Left kidney (tissue), 2 donors: ENCODE results near the gene OPN5. TPM values are rescaled to one million over a fixed set of nuclear protein-coding genes. Genes with fewer than 3 reads are reported as not detected.

Experiments
- DNase-seq: peaks from one replicate; pipeline ENCODE4 v3.0.0-alpha.2; 2013
- polyA plus RNA-seq: library from polyadenylated mRNA; unstranded; fragments of 120-200 nt; gene quantifications from one replicate; pipeline ENCODE4 v1.2.1, GENCODE V29; 2013; ENCODE audit not compliant: insufficient read length

Gene OPN5
- polyA plus RNA-seq, 1 donor = 1.4 TPM

DNA sequence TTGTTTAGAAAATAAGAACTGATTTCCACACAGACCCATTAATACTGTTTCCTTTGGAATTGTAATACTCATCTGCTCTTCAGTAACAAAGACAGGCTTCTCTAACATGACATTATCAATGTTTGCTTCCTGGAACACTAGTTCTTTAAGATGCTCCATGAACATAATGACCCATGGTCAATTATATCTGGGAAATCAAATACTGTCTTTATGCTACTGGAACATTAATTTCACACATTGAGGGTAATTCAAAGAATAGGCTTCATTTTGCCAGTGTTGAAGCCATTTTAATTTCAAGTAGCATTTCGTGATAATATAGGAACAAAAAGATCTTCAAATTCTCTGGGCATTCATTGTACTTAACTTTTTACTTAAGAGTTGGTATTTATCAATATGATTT, 80.9 kb downstream of the OPN5 start:
- no peak for DNase-seq

DNA sequence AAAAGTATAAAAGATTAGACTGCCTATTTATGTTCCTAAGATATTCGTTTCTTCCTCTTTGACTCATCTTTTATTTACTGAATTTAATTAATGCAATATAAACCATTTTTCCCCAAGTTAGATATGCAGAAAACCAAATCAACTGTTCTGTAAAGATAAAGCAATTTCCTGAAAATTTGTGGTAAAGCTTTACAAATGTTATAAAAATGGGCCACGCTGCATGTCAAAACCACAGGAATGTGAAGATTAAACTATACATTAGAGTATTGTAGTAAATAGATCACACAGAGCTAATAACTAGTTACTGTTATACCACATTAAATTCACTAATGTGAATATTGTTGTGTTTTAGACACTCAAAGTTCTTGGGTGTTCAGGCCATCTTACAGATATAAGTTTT, 83.4 kb downstream of the OPN5 start:
- DNase-seq = no peak

DNA sequence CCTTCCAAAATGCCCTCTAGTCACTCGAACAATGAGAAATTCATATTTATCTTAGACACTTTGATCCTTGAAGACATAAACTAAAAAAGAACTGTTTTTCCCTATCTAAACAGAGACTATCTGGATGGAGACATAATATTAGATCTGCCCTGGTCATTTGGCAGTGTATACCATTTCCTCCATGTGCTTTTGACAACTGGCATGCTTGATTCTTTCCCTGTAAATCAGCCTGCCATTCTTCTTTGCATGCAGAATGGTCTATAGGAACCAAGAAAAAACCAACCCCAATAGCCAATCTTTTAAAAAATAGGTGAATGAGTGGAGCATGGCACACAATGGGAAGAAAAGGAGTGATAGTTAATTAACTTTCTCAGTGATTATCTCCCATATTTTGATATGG, 93.8 kb downstream of the OPN5 start:
- DNase-seq = no peak

Other genes starting within 250 kb of the OPN5 start
- 0.37 TPM for gene ADGRF4, start 83.5 kb upstream of the OPN5 start, polyA plus RNA-seq